Prostate gland (tissue), 2 donors: ENCODE measurements around the gene SEMA6D. TPM values are rescaled to one million over a fixed set of nuclear protein-coding genes. Genes with fewer than 3 reads are reported as not detected.

Experiments
- DNase-seq: peaks from one replicate; pipeline ENCODE4 v3.0.0-alpha.2; 2019; ENCODE audit warnings: low spot score
- H3K27ac ChIP-seq, 2 donors: fragments of 200-600 bp; sonication (generic); 2 replicates each; pipeline ENCODE4 v1.5.1; 2017 to 2019
- H3K27me3 ChIP-seq: fragments of 200-600 bp; sonication (generic); replicated peaks from 2 replicates; pipeline ENCODE4 v1.5.1; 2019; ENCODE audit not compliant: insufficient read depth
- H3K36me3 ChIP-seq, 2 donors: fragments of 200-600 bp; sonication (generic); 1 replicate in 1 of 2; 2 replicates in 1 of 2; pipeline versions ENCODE4 v1.5.1 to v1.8.1; 2017 to 2019
- H3K4me1 ChIP-seq: fragments of 200-600 bp; sonication (generic); replicated peaks from 2 replicates; pipeline ENCODE4 v1.5.1; 2019
- H3K4me3 ChIP-seq, 2 donors: fragments of 200-600 bp; sonication (generic); 2 replicates each; pipeline ENCODE4 v1.5.1; 2017 to 2019
- H3K9me3 ChIP-seq: fragments of 200-600 bp; sonication (generic); 2 replicates; pipeline ENCODE4 v1.5.1; 2017
- CTCF ChIP-seq, 4 experiments: fragments of 200-600 bp in 2 of 4; fragments of 450-650 bp in 2 of 4; sonication (generic) in 2 of 4; IDR thresholded peaks; 1 replicate in 3 of 4; 2 replicates in 1 of 4; pipeline ENCODE4 v1.5.1; 2016 to 2019; ENCODE audit warnings: antibody characterized with exemption in 4 of 4, mild to moderate bottlenecking in 2 of 4, moderate library complexity in 2 of 4
- POLR2A ChIP-seq: fragments of 450-650 bp; IDR thresholded peaks from one replicate; pipeline ENCODE4 v1.6.1; 2016; ENCODE audit warnings: antibody characterized with exemption, mild to moderate bottlenecking
- POLR2AphosphoS5 ChIP-seq: sonication (generic); formaldehyde crosslinking; IDR thresholded peaks from one replicate; pipeline ENCODE4 v1.6.1; 2017; ENCODE audit warnings: antibody characterized with exemption
- WGBS: methylation state at CpG from one replicate; pipeline ENCODE4 v1.1.5; 2018; 5-methylcytosine and 5-hydroxymethylcytosine counted together
- intact Hi-C: fragments of 100-400 bp; cut with DNase I; formaldehyde crosslinking; loops from one replicate; pipeline ENCODE4 v1.14.2; 2022
- total RNA-seq, 2 donors: library from RNA; depleted of rRNA; stranded (reverse); fragments of >200 nt; gene quantifications; one replicate each; pipeline ENCODE4 v1.1.0, GENCODE V29; 2016

The SEMA6D gene
- 10 to 100 TPM in 1 of 2 donors, 1 to 10 TPM in 1; 9.8 to 18.1 TPM for total RNA-seq

- no peaks in the 10 kb centered on the region for H3K36me3 ChIP-seq
- intact Hi-C loops: loop anchor here (5.0 kb wide), 1 partner anchor 520 kb away; no protein-coding TSS in a partner anchor
- peak within 1 kb of the TSS; percentile 62 to 76 for H3K27ac ChIP-seq
- TF ChIP-seq CTCF (IDR thresholded peaks at IDR 0.05): peak in 3 of 4 experiments; percentile 18 to 60 (median 35)
- TF ChIP-seq POLR2AphosphoS5: no peak
- peak; percentile 3 for TF ChIP-seq POLR2A
- no peaks in the 10 kb centered on the region for H3K4me1 ChIP-seq
- H3K27me3 ChIP-seq: no peaks in the 10 kb centered on the region
- peak within 1 kb of the TSS; percentile 49 to 56 for H3K4me3 ChIP-seq
- DNase-seq: peak; percentile 79
- 1% methylated on average over 39 of the region's 40 CpGs for WGBS
- H3K9me3 ChIP-seq: no peaks in the 10 kb centered on the region
These were observed at the start of gene SEMA6D for GRCh38 chr15:47717036-47717612. SEMA6D (plus strand) TSS chr15:47717505; CDS start chr15:47759799, 42,294 bp downstream.

- 95% methylated on average over 2 of the region's 2 CpGs for WGBS
- Histone ChIP-seq H3K9me3 (no peaks in the 10 kb centered on the region), H3K27ac (no peak overlapping the region), H3K4me1 (no peaks in the 10 kb centered on the region), H3K27me3 (no peaks in the 10 kb centered on the region), H3K4me3 (no peak overlapping the region), H3K36me3 (no peaks in the 10 kb centered on the region)
- intact Hi-C loops: no loop called here
- no peak for DNase-seq
- TF ChIP-seq POLR2A: no peak
- TF ChIP-seq POLR2AphosphoS5: no peak
- TF ChIP-seq CTCF (IDR thresholded peaks at IDR 0.05): no peak
These were observed 48.1 kb upstream of the SEMA6D start for GRCh38 chr15:47669221-47669620.

- 96% methylated on average over 1 of the region's 1 CpG for WGBS
- no peaks in the 10 kb centered on the region for H3K27me3 ChIP-seq
- H3K4me1 ChIP-seq: no peaks in the 10 kb centered on the region
- no peaks in the 10 kb centered on the region for H3K9me3 ChIP-seq
- TF ChIP-seq POLR2A: no peak
- TF ChIP-seq POLR2AphosphoS5: no peak
- TF ChIP-seq CTCF (IDR thresholded peaks at IDR 0.05): no peak
- intact Hi-C loops: no loop called here
- no peaks in the 10 kb centered on the region for H3K36me3 ChIP-seq
- DNase-seq: no peak
- no peak overlapping the region for H3K4me3 ChIP-seq
- H3K27ac ChIP-seq: no peak overlapping the region
These were observed 46.9 kb upstream of the SEMA6D start for GRCh38 chr15:47670365-47670764.

GRCh38 chr15:47673232-47673761, 44.0 kb upstream of the SEMA6D start:
- DNase-seq: no peak
- intact Hi-C loops: no loop called here
- H3K27ac ChIP-seq: no peak overlapping the region
- H3K27me3 ChIP-seq: no peaks in the 10 kb centered on the region
- H3K9me3 ChIP-seq: no peaks in the 10 kb centered on the region
- 6% methylated on average over 5 of the region's 5 CpGs for WGBS
- no peak overlapping the region for H3K4me3 ChIP-seq
- no peak for TF ChIP-seq CTCF (IDR thresholded peaks at IDR 0.05)
- H3K36me3 ChIP-seq: no peaks in the 10 kb centered on the region
- H3K4me1 ChIP-seq: no peaks in the 10 kb centered on the region

- Histone ChIP-seq H3K27ac (no peak overlapping the region), H3K4me3 (no peak overlapping the region), H3K27me3 (no peaks in the 10 kb centered on the region), H3K9me3 (no peaks in the 10 kb centered on the region), H3K36me3 (no peaks in the 10 kb centered on the region), H3K4me1 (no peaks in the 10 kb centered on the region)
- TF ChIP-seq POLR2A (no peak), CTCF (IDR thresholded peaks at IDR 0.05) (no peak), POLR2AphosphoS5 (no peak)
- intact Hi-C loops: no loop called here
- 72% methylated on average over 8 of the region's 8 CpGs for WGBS
- no peak for DNase-seq
These were observed 42.6 kb upstream of the SEMA6D start for GRCh38 chr15:47674586-47675232.
